Kidney epithelial cell (primary cell): ENCODE measurements around the gene PTCH1. TPM values are rescaled to one million over a fixed set of nuclear protein-coding genes. Genes with fewer than 3 reads are reported as not detected.

Source experiments
- DNase-seq: peaks from one replicate; pipeline ENCODE4 v3.0.0-alpha.2; 2010; ENCODE audit warnings: low read depth
- H3K27me3 ChIP-seq: 2 replicates; pipeline ENCODE4 v1.6.0; 2011; ENCODE audit warnings: low read length; ENCODE audit not compliant: control insufficient read depth, insufficient read depth
- H3K36me3 ChIP-seq: 2 replicates; pipeline ENCODE4 v1.5.1; 2011; ENCODE audit warnings: low read length; ENCODE audit not compliant: control insufficient read depth, insufficient read depth
- H3K4me3 ChIP-seq: 2 replicates; pipeline ENCODE4 v1.5.1; 2011; ENCODE audit warnings: low read depth, mild to moderate bottlenecking, control low read depth, low read length
- total RNA-seq: library from RNA; depleted of rRNA; stranded (reverse); fragments of >200 nt; gene quantifications from 2 replicates; pipeline ENCODE4 v1.2.3, GENCODE V29; 2015
- TF ChIP-seq, protein P1 (sequence below): IDR thresholded peaks from 2 replicates; pipeline ENCODE4 v1.5.1; 2011; ENCODE audit warnings: mild to moderate bottlenecking, moderate library complexity, low read length, control low read depth, inconsistent platforms; ENCODE audit not compliant: insufficient read depth, poor library complexity, severe bottlenecking

The PTCH1 gene
- total RNA-seq, 1 donor from 2014 or later = 2.8 TPM

DNA sequence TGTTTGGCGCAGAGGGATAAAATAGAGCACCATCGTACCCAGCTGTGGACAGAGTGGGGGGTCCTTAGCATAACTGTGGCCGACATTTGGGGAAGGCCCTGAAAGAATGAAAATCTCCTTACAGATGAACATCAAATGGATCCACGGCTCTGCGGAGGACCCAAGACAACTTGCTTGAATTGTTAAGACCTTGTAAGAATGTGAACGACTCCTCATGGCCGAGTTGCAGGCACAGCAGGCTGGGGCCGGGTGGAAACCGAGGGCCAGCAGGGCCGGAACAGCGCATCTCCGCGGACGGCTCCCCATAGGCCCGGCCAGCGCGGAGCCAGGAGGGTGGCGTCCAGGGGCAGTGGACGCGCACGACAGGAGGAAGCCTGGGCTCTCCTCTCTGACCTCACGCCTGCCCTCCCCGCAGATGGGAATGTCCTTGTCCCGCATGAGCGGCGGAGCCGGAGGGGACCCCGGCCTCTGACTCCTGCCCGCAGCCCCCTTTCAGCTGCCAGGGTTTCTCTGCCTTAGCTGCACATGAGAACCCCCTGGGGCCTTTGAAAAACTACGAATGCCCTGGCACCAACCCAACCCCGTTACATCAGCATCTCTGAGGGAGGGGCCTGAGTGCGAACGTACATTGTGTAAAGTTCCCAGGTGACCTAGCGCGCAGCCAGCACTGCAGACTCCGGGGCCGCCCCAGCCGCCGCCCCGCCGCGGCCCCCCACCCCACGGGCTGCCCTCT, 36.2 kb upstream of the PTCH1 start:
- H3K4me3 ChIP-seq = peak overlapping the region; percentile 15
- DNase-seq = no peak
- H3K27me3 ChIP-seq = peaks cover 5% of the 10 kb centered on the region
- TF ChIP-seq, protein P1, sequence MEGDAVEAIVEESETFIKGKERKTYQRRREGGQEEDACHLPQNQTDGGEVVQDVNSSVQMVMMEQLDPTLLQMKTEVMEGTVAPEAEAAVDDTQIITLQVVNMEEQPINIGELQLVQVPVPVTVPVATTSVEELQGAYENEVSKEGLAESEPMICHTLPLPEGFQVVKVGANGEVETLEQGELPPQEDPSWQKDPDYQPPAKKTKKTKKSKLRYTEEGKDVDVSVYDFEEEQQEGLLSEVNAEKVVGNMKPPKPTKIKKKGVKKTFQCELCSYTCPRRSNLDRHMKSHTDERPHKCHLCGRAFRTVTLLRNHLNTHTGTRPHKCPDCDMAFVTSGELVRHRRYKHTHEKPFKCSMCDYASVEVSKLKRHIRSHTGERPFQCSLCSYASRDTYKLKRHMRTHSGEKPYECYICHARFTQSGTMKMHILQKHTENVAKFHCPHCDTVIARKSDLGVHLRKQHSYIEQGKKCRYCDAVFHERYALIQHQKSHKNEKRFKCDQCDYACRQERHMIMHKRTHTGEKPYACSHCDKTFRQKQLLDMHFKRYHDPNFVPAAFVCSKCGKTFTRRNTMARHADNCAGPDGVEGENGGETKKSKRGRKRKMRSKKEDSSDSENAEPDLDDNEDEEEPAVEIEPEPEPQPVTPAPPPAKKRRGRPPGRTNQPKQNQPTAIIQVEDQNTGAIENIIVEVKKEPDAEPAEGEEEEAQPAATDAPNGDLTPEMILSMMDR = no peak
- H3K36me3 ChIP-seq = no peaks in the 10 kb centered on the region

DNA sequence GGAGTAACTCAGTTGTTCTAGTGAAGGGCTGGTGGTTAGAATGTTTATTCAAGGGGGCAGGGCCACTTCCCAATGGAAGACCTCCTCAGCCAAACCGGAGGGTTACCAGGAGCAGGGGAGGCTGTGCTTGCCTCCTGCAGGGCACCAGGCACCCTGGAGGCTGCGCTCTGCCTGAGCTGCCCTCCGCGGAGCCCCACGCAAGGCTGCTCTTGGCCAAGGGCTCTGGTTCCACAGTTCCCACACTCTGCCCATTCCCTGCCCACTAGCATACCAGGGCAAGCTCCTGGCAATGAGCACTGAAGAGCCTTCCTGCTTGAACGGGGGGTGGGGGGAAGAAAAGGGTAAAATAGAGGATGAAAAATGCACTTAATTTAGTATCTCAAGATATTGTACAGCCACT, 35.5 kb upstream of the PTCH1 start:
- H3K4me3 ChIP-seq = no peak overlapping the region
- TF ChIP-seq, protein P1 = no peak
- H3K36me3 ChIP-seq = no peaks in the 10 kb centered on the region
- no peak for DNase-seq
- H3K27me3 ChIP-seq = peaks cover 5% of the 10 kb centered on the region

DNA sequence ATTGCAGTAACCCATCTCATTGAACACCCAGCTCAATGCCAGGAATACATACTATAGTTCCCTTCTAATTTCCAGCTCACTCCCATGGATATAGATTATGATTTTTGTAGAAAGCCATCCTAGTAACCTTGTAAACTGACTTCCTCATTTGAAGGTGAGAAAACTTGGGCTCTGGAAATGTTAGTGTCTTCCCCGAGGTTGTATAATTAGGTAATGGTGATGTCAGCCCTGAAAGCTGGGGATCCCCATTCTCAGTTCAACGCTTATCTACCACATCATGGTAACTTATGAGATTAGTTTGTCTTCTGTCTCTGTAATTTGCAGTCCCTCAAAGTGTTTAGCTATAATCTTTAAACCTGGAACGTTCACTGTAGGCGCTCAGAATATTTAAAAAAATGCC, 34.6 kb upstream of the PTCH1 start:
- Histone ChIP-seq H3K36me3 (no peaks in the 10 kb centered on the region), H3K27me3 (peaks cover 5% of the 10 kb centered on the region), H3K4me3 (no peak overlapping the region)
- no peak for DNase-seq
- TF ChIP-seq, protein P1 = no peak

DNA sequence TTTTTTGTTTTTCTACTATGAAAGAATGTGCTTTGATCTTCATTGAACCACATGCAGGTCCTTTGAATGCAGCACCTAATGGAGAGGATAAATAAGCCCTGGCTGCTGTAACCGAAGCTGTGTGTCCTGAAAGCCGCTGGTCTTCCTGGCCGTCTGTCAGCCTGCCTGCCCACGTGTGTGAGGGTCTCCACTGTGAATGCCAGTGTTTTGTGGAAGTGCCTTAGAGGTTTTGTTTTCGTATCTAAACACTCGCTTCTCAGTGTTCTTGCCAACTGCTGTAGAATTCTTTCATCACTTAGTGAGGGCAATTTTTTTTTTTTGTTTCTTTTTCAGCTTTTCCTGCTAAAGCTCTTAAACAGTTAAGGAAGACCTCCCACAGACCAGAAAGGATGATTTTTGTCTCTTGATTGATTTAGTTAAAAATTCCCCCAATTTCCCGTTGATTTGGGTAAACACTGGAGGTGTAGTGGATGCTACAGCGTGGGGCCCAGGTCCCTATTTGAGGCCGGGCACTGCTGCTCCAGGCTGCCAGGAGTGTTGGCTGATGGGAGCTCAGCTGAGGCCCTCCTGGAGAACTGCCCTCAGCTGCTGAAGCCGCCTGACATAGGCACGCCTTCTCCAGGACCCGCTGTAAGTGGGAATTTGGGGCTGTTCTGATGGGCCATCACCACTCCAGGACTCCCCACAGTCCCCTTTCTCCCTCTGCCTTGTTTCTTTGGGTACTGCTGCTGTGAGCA, 29.2 kb upstream of the PTCH1 start:
- Histone ChIP-seq H3K27me3 (no peaks in the 10 kb centered on the region), H3K36me3 (no peaks in the 10 kb centered on the region), H3K4me3 (no peak overlapping the region)
- no peak for DNase-seq
- TF ChIP-seq, protein P1 = no peak

DNA sequence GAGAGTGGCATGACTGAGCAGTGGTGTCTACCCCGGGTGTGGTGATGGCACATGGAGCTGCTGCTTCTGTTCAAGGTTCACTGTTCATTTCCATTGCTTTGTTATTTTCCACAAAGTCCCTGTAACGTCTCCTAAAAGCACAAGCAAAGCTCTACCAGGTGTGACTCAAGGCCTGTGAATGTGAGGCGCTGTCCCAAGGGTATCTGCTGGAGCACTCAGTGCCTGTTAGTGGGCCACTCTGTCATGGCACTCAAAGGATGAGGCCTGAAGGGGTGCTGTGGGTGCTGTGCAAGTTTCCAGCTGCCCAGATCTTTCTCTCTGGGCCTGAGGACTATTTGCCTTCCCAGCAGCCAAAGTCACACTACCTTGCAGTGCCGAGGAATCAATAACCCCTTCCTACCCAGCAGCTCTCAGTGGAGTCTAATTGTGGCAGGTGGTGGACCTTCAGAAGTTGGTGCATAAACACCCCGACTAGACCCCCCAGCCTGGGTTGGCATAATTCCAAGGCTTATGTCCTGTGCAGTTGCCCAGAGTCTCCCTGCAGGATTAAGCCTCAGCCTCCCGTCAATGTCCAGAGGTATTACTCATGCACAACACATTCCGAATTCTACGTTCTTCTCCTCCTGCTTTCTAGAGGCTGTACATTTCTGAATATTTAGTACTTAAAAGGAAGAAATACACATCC, 17.4 kb upstream of the PTCH1 start:
- no peak for DNase-seq
- TF ChIP-seq, protein P1 = no peak
- Histone ChIP-seq H3K27me3 (no peaks in the 10 kb centered on the region), H3K36me3 (no peaks in the 10 kb centered on the region), H3K4me3 (no peak overlapping the region)
